SK-N-SH (cell line): ENCODE measurements around the gene TAS1R3. TPM values are rescaled to one million over a fixed set of nuclear protein-coding genes. Genes with fewer than 3 reads are reported as not detected.

Experiments
- CTCF ChIA-PET: fragments of 300-600, 350-600 bp; formaldehyde crosslinking; extraction: SDS; loops from one replicate; lab custom pipeline; 2021; lab: Yijun Ruan, JAX
- POLR2A ChIA-PET: fragments of 350-600 bp; sonication (Branson Sonifier 250); formaldehyde crosslinking; extraction: SDS; loops from one replicate; lab custom pipeline; 2020; ENCODE audit warnings: antibody characterized with exemption, inconsistent platforms; lab: Yijun Ruan, JAX
- DNase-seq: peaks from one replicate; pipeline ENCODE4 v3.0.0; 2012
- H2AFZ ChIP-seq: fragments of 200-600 bp; sonication (generic); 2 replicates; pipeline ENCODE4 v1.8.1; 2016; ENCODE audit warnings: antibody characterized with exemption, mild to moderate bottlenecking, low read depth
- H3F3A ChIP-seq: fragments of 200-600 bp; sonication (generic); replicated peaks from 2 replicates; pipeline ENCODE3; 2016; ENCODE audit warnings: antibody characterized with exemption, mild to moderate bottlenecking; ENCODE audit not compliant: insufficient read depth
- H3K27ac ChIP-seq, 2 experiments: fragments of 200-500 bp in 1 of 2; fragments of 200-600 bp in 1 of 2; sonication (Bioruptor generic) in 1 of 2; sonication (generic), shearing (Covaris generic) in 1 of 2; 2 replicates each; pipeline versions ENCODE4 v1.5.1 to v1.6.1; 2014 to 2016; ENCODE audit warnings: low read depth in 2 of 2, inconsistent platforms in 1 of 2, low read length in 1 of 2, mild to moderate bottlenecking in 1 of 2, mixed read lengths in 1 of 2
- H3K27me3 ChIP-seq: fragments of 200-600 bp; sonication (generic), shearing (Covaris generic); 2 replicates; pipeline ENCODE4 v1.6.1; 2016; ENCODE audit warnings: mixed run types; ENCODE audit not compliant: insufficient read depth
- H3K36me3 ChIP-seq, 2 experiments: fragments of 200-500 bp in 1 of 2; fragments of 200-600 bp in 1 of 2; sonication (Bioruptor generic) in 1 of 2; sonication (generic) in 1 of 2; replicated peaks in 1 of 2; 2 replicates each; pipeline versions ENCODE3 to v1.5.1; 2014 to 2016; ENCODE audit warnings: low read length in 1 of 2, mild to moderate bottlenecking in 1 of 2; ENCODE audit not compliant: insufficient read depth in 2 of 2, control insufficient read depth in 1 of 2
- H3K4me1 ChIP-seq, 2 experiments: fragments of 200-500 bp in 1 of 2; fragments of 200-600 bp in 1 of 2; sonication (Bioruptor generic) in 1 of 2; sonication (generic), shearing (Covaris generic) in 1 of 2; 2 replicates each; pipeline versions ENCODE4 v1.5.1 to v1.6.1; 2014 to 2016; ENCODE audit warnings: low read depth in 1 of 2, low read length in 1 of 2, mixed run types in 1 of 2; ENCODE audit not compliant: insufficient read depth in 2 of 2, control insufficient read depth in 1 of 2
- H3K4me2 ChIP-seq: fragments of 200-600 bp; sonication (generic), shearing (Covaris generic); 2 replicates; pipeline ENCODE4 v1.6.1; 2017; ENCODE audit warnings: mixed run types
- H3K4me3 ChIP-seq, 2 experiments: fragments of 200-500 bp in 1 of 2; fragments of 200-600 bp in 1 of 2; sonication (Bioruptor generic) in 1 of 2; sonication (generic), shearing (Covaris generic) in 1 of 2; 2 replicates each; pipeline versions ENCODE4 v1.5.1 to v1.8.1; 2014 to 2016; ENCODE audit warnings: low read depth in 2 of 2, inconsistent platforms in 1 of 2, low read length in 1 of 2, mild to moderate bottlenecking in 1 of 2, mixed read lengths in 1 of 2, moderate library complexity in 1 of 2
- H3K79me2 ChIP-seq: fragments of 200-600 bp; sonication (generic); 2 replicates; pipeline ENCODE4 v1.8.1; 2017; ENCODE audit warnings: mild to moderate bottlenecking; ENCODE audit not compliant: insufficient read depth
- H3K9ac ChIP-seq: fragments of 200-600 bp; sonication (generic); 2 replicates; pipeline ENCODE4 v1.6.1; 2017; ENCODE audit warnings: mixed run types
- H3K9me2 ChIP-seq: fragments of 200-600 bp; sonication (generic); 2 replicates; pipeline ENCODE4 v1.6.1; 2017; ENCODE audit warnings: mixed run types
- H3K9me3 ChIP-seq: fragments of 200-600 bp; sonication (generic); 2 replicates; pipeline ENCODE4 v1.6.1; 2017; ENCODE audit warnings: mixed run types, mild to moderate bottlenecking, moderate library complexity
- H4K20me1 ChIP-seq: fragments of 200-600 bp; sonication (generic); 2 replicates; pipeline ENCODE4 v1.6.1; 2017; ENCODE audit warnings: mild to moderate bottlenecking, mixed run types; ENCODE audit not compliant: insufficient read depth
- EP300 ChIP-seq, 2 experiments: IDR thresholded peaks; 2 replicates each; pipeline versions ENCODE4 v1.4.0 to v1.6.1; 2012; ENCODE audit warnings: borderline replicate concordance in 1 of 2, low read depth in 1 of 2, low read length in 1 of 2
- FOSL2 ChIP-seq: IDR thresholded peaks from 2 replicates; pipeline ENCODE4 v1.4.0; 2012; ENCODE audit warnings: low read depth, mild to moderate bottlenecking, moderate library complexity, borderline replicate concordance
- FOXJ3 ChIP-seq: sonication (generic); formaldehyde crosslinking; IDR thresholded peaks from 2 replicates; pipeline ENCODE4 v1.5.1; 2020; ENCODE audit warnings: mild to moderate bottlenecking, missing genetic modification reagents
- FOXM1 ChIP-seq: IDR thresholded peaks from 2 replicates; pipeline ENCODE4 v1.4.0; 2012; ENCODE audit warnings: low read depth, mild to moderate bottlenecking
- GABPA ChIP-seq: IDR thresholded peaks from 2 replicates; pipeline ENCODE4 v1.4.0; 2012; ENCODE audit warnings: low read depth, mild to moderate bottlenecking
- GATA2 ChIP-seq: sonication (generic); formaldehyde crosslinking; IDR thresholded peaks from 2 replicates; pipeline ENCODE4 v1.5.0; 2020; ENCODE audit warnings: mild to moderate bottlenecking, missing genetic modification reagents
- IRF3 ChIP-seq: fragments of 150-350 bp; IDR thresholded peaks from 2 replicates; pipeline ENCODE4 v1.6.1; 2016; ENCODE audit warnings: mild to moderate bottlenecking, low read depth, low read length
- JUND ChIP-seq: IDR thresholded peaks from 2 replicates; pipeline ENCODE4 v1.4.0; 2012
- MXI1 ChIP-seq: IDR thresholded peaks from 2 replicates; pipeline ENCODE4 v1.6.1; 2012; ENCODE audit warnings: mild to moderate bottlenecking, low read depth, low read length, improper control_type of control experiment
- NFIC ChIP-seq: IDR thresholded peaks from 2 replicates; pipeline ENCODE4 v1.4.0; 2012; ENCODE audit warnings: borderline replicate concordance
- NRF1 ChIP-seq: IDR thresholded peaks from 2 replicates; pipeline ENCODE4 v1.6.1; 2012; ENCODE audit warnings: low read depth, mild to moderate bottlenecking, low read length
- RCOR1 ChIP-seq: fragments of 150-350 bp; IDR thresholded peaks from 2 replicates; pipeline ENCODE4 v1.6.1; 2017; ENCODE audit warnings: antibody characterized with exemption, low read length
- RFX5 ChIP-seq: IDR thresholded peaks from 2 replicates; pipeline ENCODE4 v1.6.1; 2012; ENCODE audit warnings: mild to moderate bottlenecking, improper control_type of control experiment, low read length
- SIN3A ChIP-seq: IDR thresholded peaks from 2 replicates; pipeline ENCODE4 v1.6.1; 2012; ENCODE audit warnings: low read depth, mild to moderate bottlenecking, low read length, moderate library complexity, borderline replicate concordance
- YY1 ChIP-seq: IDR thresholded peaks from 2 replicates; pipeline ENCODE4 v1.4.0; 2012; ENCODE audit warnings: low read depth, mild to moderate bottlenecking
- WGBS: methylation state at CpG from one replicate; pipeline ENCODE4 v1.1.6; 2017; ENCODE audit warnings: low lambda C conversion rate; 5-methylcytosine and 5-hydroxymethylcytosine counted together
- polyA plus RNA-seq, 3 experiments: library from polyadenylated mRNA; depleted of rRNA; stranded (reverse); fragments of >200 nt; gene quantifications; 2 replicates each; pipeline ENCODE4 v1.2.3, GENCODE V29; 2012
- TF ChIP-seq, protein P1 (sequence below): IDR thresholded peaks from 2 replicates; pipeline ENCODE4 v1.4.0; 2012; ENCODE audit warnings: low read depth

The TAS1R3 gene
- polyA plus RNA-seq, 1 of the 3 experiments (the other 2 are of a cell fraction) = 0.08 TPM

GRCh38 chr1:1296070-1297061, 34.7 kb upstream of the TAS1R3 start:
- Histone ChIP-seq H2AFZ (no peak overlapping the region), H3K27ac (no peak overlapping the region), H3K4me3 (no peak overlapping the region), H3K4me2 (no peak overlapping the region), H4K20me1 (peaks cover 4% of the 10 kb centered on the region; the same call in 1 of the 2 replicates), H3K79me2 (no peaks in the 10 kb centered on the region), H3K36me3 (peaks cover 0 to 21% of the 10 kb centered on the region in 2 experiments), H3K9me2 (no peaks in the 10 kb centered on the region), H3K9me3 (no peaks in the 10 kb centered on the region), H3K4me1 (peaks cover 0 to 8% of the 10 kb centered on the region in 2 experiments; a peak in 1 of 4 replicates), H3F3A (no peaks in the 10 kb centered on the region), H3K9ac (no peak overlapping the region), H3K27me3 (no peaks in the 10 kb centered on the region)
- 95% methylated on average over 41 of the region's 62 CpGs for WGBS
- DNase-seq = no peak
- CTCF ChIA-PET = interaction anchor here (7.3 kb wide), 1 partner anchor 176 kb away, joined by 131 read pairs; no protein-coding TSS in a partner anchor
- POLR2A ChIA-PET = interaction anchor here (0.6 kb wide), 1 partner anchor 31 kb away, joined by 3 read pairs; no protein-coding TSS in a partner anchor
- no peak for TF ChIP-seq RFX5

GRCh38 chr1:1297802-1298424, 33.2 kb upstream of the TAS1R3 start:
- CTCF ChIA-PET = interaction anchor here (1.1 kb wide), 1 partner anchor 265 kb away, joined by 3 read pairs; no protein-coding TSS in a partner anchor
- no peak for DNase-seq
- H3K4me3 ChIP-seq = no peak overlapping the region

More at GRCh38 chr1:1297802-1298424, 33.2 kb upstream of the TAS1R3 start:
- peaks cover 0 to 3% of the 10 kb centered on the region in 2 experiments; a peak in 1 of 4 replicates for H3K4me1 ChIP-seq
- TF ChIP-seq MXI1 (no peak), GATA2 (no peak), GABPA (no peak), RFX5 (no peak), RCOR1 (no peak), FOSL2 (no peak), FOXM1 (no peak), NFIC (no peak), YY1 (no peak), NRF1 (no peak), EP300 (IDR thresholded peaks at IDR 0.05; ENCODE audit: borderline replicate concordance in 1 of 2, low read depth in 1 of 2, low read length in 1 of 2) (no peak), SIN3A (no peak), FOXJ3 (CRISPR knock-in tag) (no peak), JUND (no peak), IRF3 (no peak)
- TF ChIP-seq, protein P1, sequence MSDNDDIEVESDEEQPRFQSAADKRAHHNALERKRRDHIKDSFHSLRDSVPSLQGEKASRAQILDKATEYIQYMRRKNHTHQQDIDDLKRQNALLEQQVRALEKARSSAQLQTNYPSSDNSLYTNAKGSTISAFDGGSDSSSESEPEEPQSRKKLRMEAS = no peak
- H3K79me2 ChIP-seq = no peaks in the 10 kb centered on the region
- H2AFZ ChIP-seq = no peak overlapping the region
- H3K9me3 ChIP-seq = no peaks in the 10 kb centered on the region
- H3K27me3 ChIP-seq = no peaks in the 10 kb centered on the region
- peaks cover 8% of the 10 kb centered on the region; the same call in 1 of the 2 replicates for H4K20me1 ChIP-seq
- no peak overlapping the region for H3K9ac ChIP-seq
- no peak overlapping the region for H3K4me2 ChIP-seq
- no peak overlapping the region; a peak in 1 of 4 replicates for H3K27ac ChIP-seq
- no CpG with 5 or more reads among the region's 31 CpGs for WGBS
- H3K36me3 ChIP-seq = peaks cover 0 to 21% of the 10 kb centered on the region in 2 experiments
- H3K9me2 ChIP-seq = no peaks in the 10 kb centered on the region
- POLR2A ChIA-PET = no interaction called here
- no peaks in the 10 kb centered on the region for H3F3A ChIP-seq
